H1 (cell line): ENCODE results near the gene RNPEPL1.

Experiments
- CTCF ChIP-seq, 3 experiments: IDR thresholded peaks; 1 replicate in 2 of 3; 2 replicates in 1 of 3; pipeline versions ENCODE4 v1.5.1 to v1.6.1; 2011; ENCODE audit warnings: low read length in 3 of 3, mild to moderate bottlenecking in 3 of 3, inconsistent platforms in 2 of 3, low read depth in 1 of 3, moderate library complexity in 1 of 3; ENCODE audit not compliant: insufficient read depth in 1 of 3; ENCODE audit errors: control extremely low read depth in 1 of 3
- KDM1A ChIP-seq: fragments of 200-600, 300-600 bp; sonication (generic); IDR thresholded peaks from 2 replicates; pipeline ENCODE4 v1.7.1; 2016; ENCODE audit warnings: mild to moderate bottlenecking, low read length, borderline replicate concordance
- MAX ChIP-seq: IDR thresholded peaks from 2 replicates; pipeline ENCODE4 v1.6.1; 2012; ENCODE audit warnings: inconsistent platforms
- POLR2A ChIP-seq, 2 experiments: IDR thresholded peaks; 1 replicate in 1 of 2; 2 replicates in 1 of 2; pipeline ENCODE4 v1.6.1; 2011; ENCODE audit warnings: low read depth in 2 of 2, low read length in 2 of 2, mild to moderate bottlenecking in 2 of 2; ENCODE audit errors: control extremely low read depth in 1 of 2
- POLR2AphosphoS5 ChIP-seq: IDR thresholded peaks from 2 replicates; pipeline ENCODE4 v1.6.1; 2011; ENCODE audit warnings: low read depth, low read length
- RXRA ChIP-seq: IDR thresholded peaks from 2 replicates; pipeline ENCODE4 v1.6.1; 2011; ENCODE audit warnings: low read depth, mild to moderate bottlenecking, low read length, moderate library complexity; ENCODE audit not compliant: insufficient read depth
- SIN3A ChIP-seq, 2 experiments: IDR thresholded peaks in 1 of 2; conservative IDR thresholded peaks in 1 of 2; 2 replicates each; pipeline ENCODE4 v1.6.1; 2011 to 2012; ENCODE audit warnings: low read length in 2 of 2, improper control_type of control experiment in 1 of 2, low read depth in 1 of 2, mild to moderate bottlenecking in 1 of 2
- YY1 ChIP-seq: IDR thresholded peaks from 2 replicates; pipeline ENCODE4 v1.6.1; 2011; ENCODE audit warnings: low read depth, mild to moderate bottlenecking, low read length

GRCh38 chr2:240620149-240620731, 52.0 kb downstream of the RNPEPL1 start:
- TF ChIP-seq RXRA (no peak), CTCF (IDR thresholded peaks at IDR 0.05; ENCODE audit: control extremely low read depth in 1 of 3, insufficient read depth in 1 of 3, low read depth in 1 of 3, low read length in 3 of 3) (no peak), YY1 (no peak), MAX (no peak), SIN3A (conservative IDR thresholded peaks at IDR 0.05 in 1 of 2, IDR thresholded peaks at IDR 0.05 in 1 of 2; ENCODE audit: low read depth in 1 of 2, low read length in 2 of 2) (no peak), POLR2AphosphoS5 (no peak), POLR2A (IDR thresholded peaks at IDR 0.05; ENCODE audit: control extremely low read depth in 1 of 2, low read depth in 2 of 2, low read length in 2 of 2) (no peak), KDM1A (no peak)
